Neural progenitor cell (in vitro differentiated cells): ENCODE data around the gene CHD8. TPM values are rescaled to one million over a fixed set of nuclear protein-coding genes. Genes with fewer than 3 reads are reported as not detected.

Experiments used
- DNase-seq: peaks from one replicate; pipeline ENCODE4 v3.0.0-alpha.2; 2016; ENCODE audit warnings: low spot score
- H2AFZ ChIP-seq: fragments of 200-600 bp; sonication (generic); replicated peaks from 2 replicates; pipeline ENCODE4 v1.6.1; 2016; ENCODE audit warnings: antibody characterized with exemption
- H3F3A ChIP-seq: fragments of 200-600 bp; sonication (generic); 2 replicates; pipeline ENCODE4 v1.6.1; 2016; ENCODE audit warnings: antibody characterized with exemption, low read depth
- H3K27ac ChIP-seq: fragments of 200-600 bp; sonication (generic); 2 replicates; pipeline ENCODE4 v1.5.1; 2016; ENCODE audit warnings: mild to moderate bottlenecking
- H3K27me3 ChIP-seq: fragments of 200-600 bp; sonication (generic); 2 replicates; pipeline ENCODE4 v1.6.1; 2016; ENCODE audit warnings: mild to moderate bottlenecking, moderate library complexity
- H3K36me3 ChIP-seq: fragments of 200-600 bp; sonication (generic); 2 replicates; pipeline ENCODE4 v1.5.1; 2016
- H3K4me1 ChIP-seq: fragments of 200-600 bp; sonication (generic); 2 replicates; pipeline ENCODE4 v1.6.1; 2016; ENCODE audit warnings: mixed run types
- H3K4me2 ChIP-seq: fragments of 200-600 bp; sonication (generic); 2 replicates; pipeline ENCODE4 v1.6.1; 2016
- H3K4me3 ChIP-seq: fragments of 200-600 bp; sonication (generic); 2 replicates; pipeline ENCODE4 v1.5.1; 2016
- H3K79me2 ChIP-seq: fragments of 200-600 bp; sonication (generic); 2 replicates; pipeline ENCODE4 v1.6.1; 2016; ENCODE audit warnings: low read depth
- H3K9ac ChIP-seq: fragments of 200-600 bp; sonication (generic); 2 replicates; pipeline ENCODE4 v1.6.1; 2016
- H3K9me3 ChIP-seq: fragments of 200-600 bp; sonication (generic); 2 replicates; pipeline ENCODE4 v1.5.1; 2016; ENCODE audit warnings: low read depth
- H4K20me1 ChIP-seq: fragments of 200-600 bp; sonication (generic); 2 replicates; pipeline ENCODE4 v1.6.1; 2016; ENCODE audit warnings: low read depth
- H3K27ac Mint-ChIP-seq: 3 replicates; pipeline ENCODE4 v1.8.0; 2021; ENCODE audit warnings: mixed read lengths
- H3K27me3 Mint-ChIP-seq: 2 replicates; pipeline ENCODE4 v1.8.0; 2022; ENCODE audit warnings: low read depth, mild to moderate bottlenecking, inconsistent platforms, moderate library complexity, mixed read lengths; ENCODE audit not compliant: insufficient read depth
- H3K36me3 Mint-ChIP-seq: 3 replicates; pipeline ENCODE4 v1.8.0; 2021; ENCODE audit warnings: mixed read lengths
- H3K4me1 Mint-ChIP-seq: 3 replicates; pipeline ENCODE4 v1.8.0; 2021; ENCODE audit warnings: mixed read lengths
- H3K4me3 Mint-ChIP-seq: 3 replicates; pipeline ENCODE4 v1.8.0; 2021; ENCODE audit warnings: mild to moderate bottlenecking, moderate library complexity, mixed read lengths
- H3K9me3 Mint-ChIP-seq: 3 replicates; pipeline ENCODE4 v1.8.0; 2020; ENCODE audit warnings: mixed read lengths
- CTCF ChIP-seq: fragments of 200-600 bp; sonication (generic); IDR thresholded peaks from 2 replicates; pipeline ENCODE4 v1.5.1; 2017; ENCODE audit warnings: antibody characterized with exemption, mild to moderate bottlenecking
- EZH2 ChIP-seq: fragments of 200-600 bp; sonication (generic); IDR thresholded peaks from 2 replicates; pipeline ENCODE4 v1.6.1; 2017; ENCODE audit warnings: antibody characterized with exemption, mild to moderate bottlenecking, moderate library complexity
- EZH2phosphoT487 ChIP-seq: fragments of 200-600 bp; sonication (generic); IDR thresholded peaks from 2 replicates; pipeline ENCODE4 v1.6.1; 2017; ENCODE audit warnings: antibody characterized with exemption
- total RNA-seq: library from RNA; depleted of rRNA; stranded (reverse); fragments of >200 nt; gene quantifications from 2 replicates; pipeline ENCODE4 v1.2.3, GENCODE V29; 2015; ENCODE audit warnings: low replicate concordance

Gene CHD8
- total RNA-seq, 1 donor from 2014 or later = 72.5 TPM

DNA sequence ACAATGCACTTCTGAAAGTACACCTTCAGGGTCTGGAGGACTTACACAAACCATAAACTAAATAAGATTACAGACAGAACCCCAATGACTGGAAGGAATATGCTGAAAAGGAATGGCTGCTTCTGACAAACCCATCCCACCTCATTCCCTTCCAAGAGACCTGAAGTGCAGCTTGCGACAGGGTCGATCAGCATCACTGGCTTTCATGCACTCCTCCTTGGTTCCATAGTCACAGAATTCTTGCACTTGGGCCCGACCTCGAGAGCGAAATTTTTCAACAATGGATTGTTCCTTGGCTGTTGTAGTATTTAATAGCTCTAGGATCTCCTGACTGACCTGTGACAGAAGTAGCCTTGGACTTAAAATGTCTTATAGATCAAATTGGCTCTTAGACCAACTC is 45.6 kb upstream of the CHD8 start:
- Histone ChIP-seq H3K9me3 (no peaks in the 10 kb centered on the region), H3F3A (peaks cover 54% of the 10 kb centered on the region), H3K4me3 (no peak overlapping the region), H3K4me1 (peaks cover 6% of the 10 kb centered on the region), H2AFZ (no peak overlapping the region), H3K9ac (no peak overlapping the region), H3K27ac (no peak overlapping the region), H3K79me2 (peaks cover 54% of the 10 kb centered on the region), H4K20me1 (no peaks in the 10 kb centered on the region), H3K4me2 (no peak overlapping the region), H3K27me3 (no peaks in the 10 kb centered on the region), H3K36me3 (peaks cover 18% of the 10 kb centered on the region)
- H3K4me1 Mint-ChIP-seq = peaks cover 8% of the 10 kb centered on the region
- H3K27me3 Mint-ChIP-seq = peaks cover 2% of the 10 kb centered on the region
- no peak for DNase-seq
- no peak for TF ChIP-seq CTCF
- no peak for TF ChIP-seq EZH2phosphoT487
- TF ChIP-seq EZH2 = no peak
- H3K9me3 Mint-ChIP-seq = no peaks in the 10 kb centered on the region
- H3K27ac Mint-ChIP-seq = no peak overlapping the region
- H3K4me3 Mint-ChIP-seq = no peak overlapping the region
- peaks cover 38% of the 10 kb centered on the region for H3K36me3 Mint-ChIP-seq

DNA sequence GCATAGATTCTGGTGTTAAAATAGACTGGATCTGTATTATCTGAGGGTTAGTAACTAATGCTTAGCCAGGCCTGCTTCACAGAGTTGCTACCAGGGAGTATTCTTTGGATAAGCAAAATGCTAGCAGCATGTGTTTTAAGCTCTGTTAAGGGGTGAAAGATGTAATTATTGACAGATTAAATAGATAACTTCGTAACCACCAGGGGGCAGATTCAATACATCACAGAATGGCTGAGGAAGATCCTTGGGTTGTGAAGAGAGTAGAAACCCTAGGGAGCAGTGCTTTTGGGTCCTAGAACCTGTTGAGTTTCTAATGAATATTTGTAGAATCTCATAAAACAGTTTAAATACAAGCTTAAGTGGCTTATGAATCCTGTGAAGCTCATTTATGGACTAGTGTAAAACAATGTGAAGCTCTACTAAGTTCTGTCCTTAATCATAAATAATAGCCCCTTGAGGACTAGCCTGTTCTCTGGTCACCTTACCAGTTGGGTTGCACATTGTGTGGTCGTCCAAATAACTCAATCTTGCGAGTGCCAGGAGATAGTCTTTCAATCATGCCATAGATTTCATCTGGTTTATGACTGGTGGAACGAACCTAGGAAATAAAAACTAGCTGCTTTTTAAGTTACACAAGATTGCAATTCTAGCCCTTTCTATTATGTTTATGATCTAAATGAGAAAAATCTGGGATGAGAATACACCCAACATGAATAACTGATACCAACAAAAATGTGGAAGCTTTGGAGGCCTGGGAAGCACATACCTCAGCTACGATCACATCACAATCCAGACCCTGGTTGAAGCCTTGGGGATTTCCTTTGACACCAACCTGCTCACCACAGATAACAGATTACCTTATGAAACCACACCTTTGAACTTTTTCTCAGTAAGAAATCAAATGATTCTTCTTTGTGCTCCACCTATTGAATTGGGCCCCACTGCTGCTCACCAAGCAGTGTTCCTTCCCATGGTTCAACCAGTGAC is 42.9 kb upstream of the CHD8 start:
- Histone ChIP-seq H2AFZ (no peak overlapping the region), H4K20me1 (no peaks in the 10 kb centered on the region), H3K4me1 (peaks cover 6% of the 10 kb centered on the region), H3K4me3 (no peak overlapping the region), H3K9ac (no peak overlapping the region), H3K4me2 (no peak overlapping the region), H3K36me3 (peaks cover 25% of the 10 kb centered on the region), H3K79me2 (peaks cover 27% of the 10 kb centered on the region), H3K9me3 (no peaks in the 10 kb centered on the region), H3F3A (peaks cover 54% of the 10 kb centered on the region), H3K27me3 (no peaks in the 10 kb centered on the region), H3K27ac (peak overlapping the region; percentile 67)
- Mint-ChIP-seq H3K4me1 (peaks cover 8% of the 10 kb centered on the region), H3K27ac (peak overlapping the region; percentile 39), H3K27me3 (peaks cover 3% of the 10 kb centered on the region), H3K4me3 (no peak overlapping the region), H3K9me3 (no peaks in the 10 kb centered on the region), H3K36me3 (peaks cover 52% of the 10 kb centered on the region)
- peak; percentile 85 for DNase-seq
- TF ChIP-seq CTCF = peak; percentile 72
- TF ChIP-seq EZH2phosphoT487 = no peak

GRCh38 chr14:21496453-21496852 is 40.5 kb upstream of the CHD8 start:
- no peak overlapping the region for H3K4me3 ChIP-seq
- no peak overlapping the region for H3K4me2 ChIP-seq
- no peak overlapping the region for H3K4me3 Mint-ChIP-seq
- no peak overlapping the region for H3K9ac ChIP-seq
- H4K20me1 ChIP-seq = no peaks in the 10 kb centered on the region
- no peaks in the 10 kb centered on the region for H3K9me3 Mint-ChIP-seq
- H3K27ac ChIP-seq = no peak overlapping the region
- H3K36me3 ChIP-seq = peaks cover 25% of the 10 kb centered on the region
- peaks cover 49% of the 10 kb centered on the region for H3K36me3 Mint-ChIP-seq
- peaks cover 42% of the 10 kb centered on the region for H3F3A ChIP-seq
- H3K27me3 ChIP-seq = no peaks in the 10 kb centered on the region
- H3K9me3 ChIP-seq = no peaks in the 10 kb centered on the region
- H3K27me3 Mint-ChIP-seq = peaks cover 3% of the 10 kb centered on the region
- DNase-seq = no peak
- H3K79me2 ChIP-seq = peaks cover 6% of the 10 kb centered on the region
- H2AFZ ChIP-seq = no peak overlapping the region
- peaks cover 8% of the 10 kb centered on the region for H3K4me1 Mint-ChIP-seq
- no peak overlapping the region for H3K27ac Mint-ChIP-seq
- H3K4me1 ChIP-seq = peaks cover 6% of the 10 kb centered on the region
- TF ChIP-seq EZH2 (no peak), CTCF (no peak)
